SK-N-MC (cell line): ENCODE measurements around the gene CHN2.

Source experiments
- EZH2 ChIP-seq: fragments of 200-600 bp; sonication (generic); IDR thresholded peaks from one replicate; pipeline ENCODE4 v1.6.1; 2017; ENCODE audit warnings: antibody characterized with exemption
- FOXP2 ChIP-seq: optimal IDR thresholded peaks from 2 replicates; pipeline ENCODE3; 2011; ENCODE audit warnings: mild to moderate bottlenecking, moderate library complexity; ENCODE audit not compliant: insufficient read depth; ENCODE audit errors: extremely low read length, control extremely low read depth
- POLR2AphosphoS5 ChIP-seq: IDR thresholded peaks from 2 replicates; pipeline ENCODE4 v1.6.1; 2012; ENCODE audit warnings: mild to moderate bottlenecking, low read depth, low read length, borderline replicate concordance

DNA sequence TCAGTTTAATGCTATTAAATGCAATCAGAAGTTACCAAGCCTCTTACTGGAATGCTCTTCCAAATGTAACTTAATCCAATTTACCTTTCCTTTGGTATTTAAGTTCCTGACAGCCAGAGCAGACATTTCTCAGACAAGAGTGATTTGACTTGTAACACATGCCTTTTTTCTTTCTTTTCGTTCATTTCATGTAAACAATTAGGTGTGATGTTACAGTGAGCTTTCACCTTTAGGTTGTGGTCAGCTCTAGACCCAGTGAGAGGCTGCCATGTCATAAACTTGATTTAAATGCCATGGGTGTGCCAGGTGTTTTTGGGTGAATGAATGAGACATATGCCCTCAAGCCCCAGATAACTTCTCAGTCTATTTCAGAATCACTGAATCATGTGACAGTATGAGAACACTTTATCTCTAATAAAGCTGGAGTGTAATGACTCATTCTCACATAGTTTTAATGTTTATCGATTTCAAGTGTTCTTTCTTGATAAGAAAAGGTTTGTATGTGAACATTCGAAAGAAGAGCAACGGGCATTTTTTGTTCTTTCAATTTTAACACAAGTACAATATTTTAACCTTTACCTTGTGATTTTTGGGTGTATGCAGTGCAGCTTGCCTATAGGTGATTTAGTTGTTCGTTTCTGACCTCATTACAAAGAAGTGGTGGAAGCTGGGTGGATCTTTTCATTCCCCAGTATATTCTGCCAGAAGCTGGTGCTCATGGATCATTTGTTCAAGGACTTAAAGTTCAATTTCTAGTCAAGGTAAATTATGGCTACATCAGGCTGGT, 61.5 kb downstream of the CHN2 start:
- TF ChIP-seq EZH2 (no peak), POLR2AphosphoS5 (no peak), FOXP2 (no peak)
